NCI-H82 (cell line): ENCODE measurements around the gene SHFL.

ENCODE experiments used
- DNase-seq: peaks from one replicate; lab custom pipeline; 2025; lab: John Stamatoyannopoulos, UW

SHFL gene

DNA sequence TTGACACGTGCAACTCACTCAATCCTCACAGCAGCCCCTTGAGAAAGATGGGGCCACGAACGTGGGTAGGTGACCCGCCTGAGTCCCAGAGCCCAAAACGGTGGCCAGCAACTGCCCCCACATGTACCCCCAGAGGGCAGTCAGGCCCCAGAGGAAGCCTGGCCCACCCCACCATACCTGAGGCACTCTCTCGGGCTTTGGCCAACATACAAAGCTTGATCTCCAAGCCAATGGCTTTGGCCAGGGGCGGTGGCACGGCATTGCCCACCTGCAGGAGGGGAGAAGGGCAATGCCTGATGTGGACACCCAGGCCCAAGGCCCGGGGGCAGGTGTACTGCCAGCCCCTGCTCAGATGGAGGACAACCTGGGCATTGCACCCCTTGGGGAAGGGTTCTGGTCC is 47.9 kb downstream of the SHFL start:
- DNase-seq = no peak

DNA sequence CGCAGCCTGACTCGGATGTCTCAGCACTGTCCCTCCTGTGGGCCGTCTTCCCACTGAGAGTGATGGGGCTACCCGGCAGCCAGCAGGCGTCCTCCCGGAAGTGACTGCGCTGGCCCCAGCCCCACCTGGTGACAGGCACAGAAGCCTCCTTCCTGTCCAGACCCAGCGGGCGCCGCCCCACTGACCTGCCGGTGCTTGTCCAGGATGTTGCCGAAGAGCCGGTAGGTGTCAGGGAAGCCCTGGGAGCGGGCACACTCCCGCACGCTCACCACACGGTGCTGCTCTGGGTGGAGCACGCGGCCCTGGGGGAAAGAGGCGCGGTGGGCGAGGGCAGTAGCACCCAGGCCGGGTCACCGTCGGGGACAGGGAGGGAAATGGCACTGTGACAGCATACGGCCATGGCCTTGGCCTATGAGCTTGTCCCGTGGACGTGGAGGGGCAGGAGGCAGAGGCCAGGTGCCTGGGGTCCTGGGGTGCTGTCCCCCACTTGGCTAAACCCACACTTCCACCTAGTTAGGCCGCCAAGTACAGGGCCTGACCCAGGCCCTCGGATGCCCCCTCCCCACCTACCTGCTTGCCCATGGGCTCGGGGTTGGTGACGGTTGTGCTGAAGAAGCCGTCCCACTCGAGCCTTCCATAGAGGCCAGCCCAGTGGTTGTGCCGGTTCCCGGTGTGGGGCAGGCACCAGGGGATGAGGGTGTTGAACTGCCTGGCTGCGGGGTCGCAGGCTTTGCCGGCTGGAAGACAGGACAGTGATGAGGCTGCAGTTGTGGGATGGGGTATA is 49.6 kb downstream of the SHFL start:
- no peak for DNase-seq

DNA sequence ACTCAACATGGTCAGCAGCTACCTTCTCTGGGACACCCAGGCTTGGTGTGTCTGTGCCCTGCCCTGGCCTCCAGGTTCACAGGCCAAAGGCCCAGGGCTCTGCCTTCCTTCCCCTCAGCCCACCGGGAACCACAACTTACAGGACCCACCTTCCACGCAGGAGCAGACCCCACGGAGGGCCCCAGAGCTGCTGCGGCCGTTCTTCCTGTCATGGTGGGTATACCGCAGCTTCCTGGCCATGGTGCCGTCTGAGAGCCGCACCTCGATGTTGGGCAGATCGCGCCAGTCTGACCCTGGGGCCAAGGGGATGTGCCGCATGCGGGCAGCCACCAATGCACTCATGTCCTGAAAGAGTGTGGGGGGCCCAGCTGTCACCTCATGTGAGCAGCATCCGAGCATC is 50.8 kb downstream of the SHFL start:
- DNase-seq = no peak

DNA sequence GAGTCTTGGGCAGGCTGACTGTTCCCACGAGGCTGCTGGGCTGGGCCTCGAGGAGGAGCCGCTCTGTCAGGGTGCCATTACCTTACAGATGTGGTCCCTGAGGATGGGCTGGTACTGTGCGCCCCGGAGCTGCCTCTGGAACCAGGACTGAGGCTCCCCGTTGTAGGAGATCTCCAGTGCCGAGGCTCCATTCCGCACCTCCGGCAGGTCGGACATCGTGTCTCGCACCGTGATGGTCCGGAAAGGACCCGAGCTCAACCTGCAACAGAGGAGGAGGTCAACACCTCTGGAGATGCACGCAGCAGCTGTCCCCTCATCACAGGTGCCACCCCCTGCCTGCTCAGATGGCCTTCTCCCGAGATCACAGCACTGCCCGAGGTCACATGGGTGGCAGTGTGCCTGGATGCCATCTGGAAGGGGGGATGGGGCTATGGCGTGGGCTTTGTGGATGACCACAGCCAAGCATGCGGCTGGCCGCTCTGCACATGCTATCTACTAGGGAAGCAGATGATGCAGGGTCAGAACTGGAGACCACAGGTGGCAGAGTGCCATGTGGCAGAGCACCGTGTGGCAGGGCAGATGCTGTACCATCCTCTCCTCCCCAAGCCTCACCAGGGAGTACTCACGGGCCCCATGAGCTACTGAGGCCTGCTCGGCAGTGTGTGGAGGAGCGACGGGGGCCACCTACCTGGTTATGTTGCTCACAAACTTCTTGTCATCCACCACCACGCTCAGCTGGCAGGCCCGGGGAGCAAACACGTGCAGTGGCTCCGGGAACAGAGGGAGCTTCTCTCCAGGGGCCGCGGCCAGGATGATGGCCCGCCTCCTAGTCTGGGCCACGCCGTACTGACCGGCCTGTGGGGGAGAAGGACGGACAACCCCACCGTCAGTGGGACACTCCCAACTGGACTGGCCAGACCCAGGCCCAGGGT is 51.9 kb downstream of the SHFL start:
- no peak for DNase-seq

DNA sequence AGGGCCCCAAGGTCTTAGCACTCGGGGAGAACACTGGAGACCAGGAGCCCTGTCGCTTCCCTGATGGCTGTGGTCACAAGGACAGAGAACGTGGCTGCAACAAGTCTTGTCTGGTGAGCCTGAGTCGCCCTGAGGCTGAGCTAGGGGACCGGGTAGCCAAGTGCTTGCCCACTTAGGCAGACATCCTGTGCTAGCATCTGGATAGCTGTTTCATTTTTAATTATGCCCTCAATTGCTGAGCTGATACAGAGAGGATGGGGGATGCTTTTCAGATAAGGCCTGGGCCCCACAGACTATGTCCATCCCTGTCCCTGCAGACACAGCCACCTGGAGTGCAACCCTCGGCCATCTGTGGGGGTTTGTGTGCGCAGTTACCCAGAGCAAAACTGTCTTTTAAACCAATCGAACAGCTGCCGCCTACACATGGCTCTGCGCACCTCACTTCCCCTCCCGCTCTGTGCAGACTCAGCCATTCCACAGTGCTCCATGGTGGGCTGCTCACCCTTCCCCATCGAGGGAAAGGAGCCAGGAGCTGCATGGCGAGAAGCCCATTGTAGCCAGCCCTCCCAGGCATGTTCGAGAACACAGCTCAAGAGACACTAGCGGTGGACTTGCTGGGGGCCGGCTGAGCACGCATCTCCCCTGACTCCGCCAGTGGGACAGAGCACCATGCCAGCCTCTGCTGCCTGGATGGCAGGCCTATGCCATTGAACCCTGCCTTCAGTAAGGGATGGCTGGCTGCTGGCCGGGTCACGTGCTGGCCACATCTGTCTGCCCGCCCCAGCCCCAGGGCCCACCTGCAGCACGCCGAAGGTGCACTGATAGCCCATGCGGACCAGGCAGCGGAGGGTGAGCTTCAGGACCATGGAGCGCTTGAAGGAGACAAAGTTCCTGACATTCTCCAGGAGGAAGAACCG is 53.0 kb downstream of the SHFL start:
- no peak for DNase-seq

DNA sequence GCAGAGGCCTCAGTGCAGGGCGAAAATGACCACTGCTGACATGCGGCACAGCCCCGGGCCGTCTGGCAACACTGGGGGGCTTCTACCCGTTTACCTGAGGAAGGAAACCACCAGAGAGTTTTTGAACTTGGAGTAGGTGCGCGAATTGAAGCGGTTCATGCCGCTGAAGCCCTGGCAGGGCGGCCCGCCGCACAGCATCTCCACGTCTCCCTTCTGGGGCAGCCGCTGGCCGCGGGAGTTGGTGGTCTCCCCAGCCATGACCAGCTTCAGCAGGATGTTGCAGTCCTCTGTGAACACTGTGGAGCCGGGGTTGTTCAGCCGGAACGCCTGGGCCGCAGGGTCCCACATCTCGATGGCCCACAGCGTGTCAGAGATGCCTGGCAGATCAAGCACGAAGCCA is 53.8 kb downstream of the SHFL start:
- DNase-seq = no peak

DNA sequence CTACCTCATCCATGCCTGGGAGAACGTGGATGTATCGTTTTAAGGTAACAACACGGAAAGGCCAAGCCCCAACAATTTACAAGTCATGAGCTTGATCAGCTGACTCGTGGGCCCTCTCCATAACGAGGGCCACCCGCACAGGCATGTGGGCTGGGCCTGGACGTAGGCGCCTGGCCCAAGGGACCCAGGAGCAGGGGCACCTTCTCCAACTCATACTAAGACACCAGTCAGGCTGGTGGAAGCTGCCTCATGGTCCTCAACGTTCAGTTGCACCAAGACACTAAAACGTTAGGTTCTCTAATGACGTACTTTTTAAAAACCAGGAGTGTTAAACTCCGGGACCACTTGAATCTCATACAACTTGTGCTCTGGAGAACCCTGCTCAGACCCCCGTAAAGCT is 55.4 kb downstream of the SHFL start:
- DNase-seq = no peak

DNA sequence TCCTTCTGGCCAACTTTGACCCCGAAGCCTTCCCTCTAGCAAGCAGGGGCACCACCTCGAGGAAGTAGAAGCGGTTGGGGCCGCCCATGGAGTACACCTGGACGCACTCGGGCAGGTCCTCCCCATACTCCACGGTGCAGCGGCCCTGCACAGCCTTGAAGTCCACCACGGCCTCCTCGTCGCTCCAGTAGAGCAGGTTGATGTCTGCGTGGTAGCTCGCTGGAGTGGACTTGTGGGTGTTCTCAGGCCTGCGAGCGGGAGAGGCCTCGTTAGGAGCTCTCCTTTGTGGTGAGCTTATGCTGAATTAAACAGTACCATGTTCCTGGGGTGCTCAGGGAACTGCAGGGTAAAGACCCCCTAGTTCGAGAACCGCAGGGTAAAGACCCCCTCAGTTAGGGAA is 55.9 kb downstream of the SHFL start:
- no peak for DNase-seq
